ENCODE results near the gene CTNNBL1. TPM values are rescaled to one million over a fixed set of nuclear protein-coding genes. Genes with fewer than 3 reads are reported as not detected.

CTNNBL1 gene
- total and polyA plus RNA-seq, 2 donors (not counting 1 experiment from before 2014, with no cell fraction given) = 31.3 to 39.0 TPM

GRCh38 chr20:37759761-37760209 is 66.0 kb downstream of the CTNNBL1 start:
- H3K9me3 ChIP-seq (ENCODE audit: control insufficient read depth, insufficient read depth, low read depth, low read length) = no peaks in the 10 kb centered on the region
- no peaks in the 10 kb centered on the region for H3K27me3 ChIP-seq (ENCODE audit: control insufficient read depth, insufficient read depth, low read length)
- no peaks in the 10 kb centered on the region for H3K4me1 ChIP-seq (ENCODE audit: control insufficient read depth, extremely low read depth, insufficient read depth, low read length)
- DNase-seq (ENCODE audit: low read depth in 2 of 2) = no peak
- H3K36me3 ChIP-seq (ENCODE audit: control insufficient read depth, insufficient read depth, low read length) = no peaks in the 10 kb centered on the region
- TF ChIP-seq CTCF (conservative IDR thresholded peaks at IDR 0.05 in 1 of 2, IDR thresholded peaks at IDR 0.05 in 1 of 2; ENCODE audit: low read depth in 1 of 2, low read length in 2 of 2) (no peak), EZH2 (IDR thresholded peaks at IDR 0.05; ENCODE audit: low read length, missing control alignments) (no peak)
- no peak overlapping the region for H3K4me3 ChIP-seq (replicated peaks in 1 of 4; ENCODE audit: control extremely low read depth in 1 of 4, insufficient read depth in 1 of 4, low read depth in 3 of 4, low read length in 4 of 4)
- no peak overlapping the region for H3K27ac ChIP-seq (ENCODE audit: insufficient read depth, low read length)
- no peak overlapping the region for H2AFZ ChIP-seq (ENCODE audit: low read length)
- no peaks in the 10 kb centered on the region for H4K20me1 ChIP-seq (ENCODE audit: control insufficient read depth, extremely low read depth, insufficient read depth, low read length)
- no peak overlapping the region for H3K9ac ChIP-seq (ENCODE audit: insufficient read depth, low read length)
- H3K79me2 ChIP-seq (ENCODE audit: control insufficient read depth, insufficient read depth, low read length) = no peaks in the 10 kb centered on the region
- H3K4me2 ChIP-seq (ENCODE audit: extremely low read depth, insufficient read depth, low read length) = no peak overlapping the region

- Histone ChIP-seq H3K4me1 (ENCODE audit: control insufficient read depth, extremely low read depth, insufficient read depth, low read length) (no peaks in the 10 kb centered on the region), H3K4me2 (ENCODE audit: extremely low read depth, insufficient read depth, low read length) (no peak overlapping the region), H4K20me1 (ENCODE audit: control insufficient read depth, extremely low read depth, insufficient read depth, low read length) (no peaks in the 10 kb centered on the region), H3K4me3 (replicated peaks in 1 of 4; ENCODE audit: control extremely low read depth in 1 of 4, insufficient read depth in 1 of 4, low read depth in 3 of 4, low read length in 4 of 4) (no peak overlapping the region), H3K9me3 (ENCODE audit: control insufficient read depth, insufficient read depth, low read depth, low read length) (no peaks in the 10 kb centered on the region), H3K27me3 (ENCODE audit: control insufficient read depth, insufficient read depth, low read length) (no peaks in the 10 kb centered on the region), H2AFZ (ENCODE audit: low read length) (no peak overlapping the region), H3K36me3 (ENCODE audit: control insufficient read depth, insufficient read depth, low read length) (no peaks in the 10 kb centered on the region), H3K79me2 (ENCODE audit: control insufficient read depth, insufficient read depth, low read length) (no peaks in the 10 kb centered on the region), H3K27ac (ENCODE audit: insufficient read depth, low read length) (no peak overlapping the region), H3K9ac (ENCODE audit: insufficient read depth, low read length) (no peak overlapping the region)
- DNase-seq (ENCODE audit: low read depth in 2 of 2) = no peak
- no peak for TF ChIP-seq CTCF (conservative IDR thresholded peaks at IDR 0.05 in 1 of 2, IDR thresholded peaks at IDR 0.05 in 1 of 2; ENCODE audit: low read depth in 1 of 2, low read length in 2 of 2)
- no peak for TF ChIP-seq EZH2 (IDR thresholded peaks at IDR 0.05; ENCODE audit: low read length, missing control alignments)
These were observed 66.5 kb downstream of the CTNNBL1 start for GRCh38 chr20:37760322-37760721.

- TF ChIP-seq CTCF (conservative IDR thresholded peaks at IDR 0.05 in 1 of 2, IDR thresholded peaks at IDR 0.05 in 1 of 2; ENCODE audit: low read depth in 1 of 2, low read length in 2 of 2) = no peak
- no peak for TF ChIP-seq EZH2 (IDR thresholded peaks at IDR 0.05; ENCODE audit: low read length, missing control alignments)
- Histone ChIP-seq H4K20me1 (ENCODE audit: control insufficient read depth, extremely low read depth, insufficient read depth, low read length) (no peaks in the 10 kb centered on the region), H3K27me3 (ENCODE audit: control insufficient read depth, insufficient read depth, low read length) (no peaks in the 10 kb centered on the region)
These were observed 69.1 kb downstream of the CTNNBL1 start for GRCh38 chr20:37762716-37763485.

More at GRCh38 chr20:37762716-37763485, 69.1 kb downstream of the CTNNBL1 start:
- Histone ChIP-seq H3K4me1 (ENCODE audit: control insufficient read depth, extremely low read depth, insufficient read depth, low read length) (no peaks in the 10 kb centered on the region), H3K4me2 (ENCODE audit: extremely low read depth, insufficient read depth, low read length) (no peak overlapping the region), H3K79me2 (ENCODE audit: control insufficient read depth, insufficient read depth, low read length) (no peaks in the 10 kb centered on the region), H3K27ac (ENCODE audit: insufficient read depth, low read length) (no peak overlapping the region), H3K4me3 (replicated peaks in 1 of 4; ENCODE audit: control extremely low read depth in 1 of 4, insufficient read depth in 1 of 4, low read depth in 3 of 4, low read length in 4 of 4) (no peak overlapping the region), H3K9me3 (ENCODE audit: control insufficient read depth, insufficient read depth, low read depth, low read length) (no peaks in the 10 kb centered on the region), H2AFZ (ENCODE audit: low read length) (no peak overlapping the region), H3K9ac (ENCODE audit: insufficient read depth, low read length) (no peak overlapping the region), H3K36me3 (ENCODE audit: control insufficient read depth, insufficient read depth, low read length) (no peaks in the 10 kb centered on the region)
- no peak for DNase-seq (ENCODE audit: low read depth in 2 of 2)
